ENCODE measurements around the gene HDAC11.
"Not testable (repeated sequence)": the region's sequence is repeated elsewhere in the genome, so short reads cannot be mapped to it uniquely, and the experiment has no call there.

The HDAC11 gene

GRCh38 chr3:13470894-13471574 lies 9.1 kb upstream of the HDAC11 start:
- DNase-seq, result no peak

DNA sequence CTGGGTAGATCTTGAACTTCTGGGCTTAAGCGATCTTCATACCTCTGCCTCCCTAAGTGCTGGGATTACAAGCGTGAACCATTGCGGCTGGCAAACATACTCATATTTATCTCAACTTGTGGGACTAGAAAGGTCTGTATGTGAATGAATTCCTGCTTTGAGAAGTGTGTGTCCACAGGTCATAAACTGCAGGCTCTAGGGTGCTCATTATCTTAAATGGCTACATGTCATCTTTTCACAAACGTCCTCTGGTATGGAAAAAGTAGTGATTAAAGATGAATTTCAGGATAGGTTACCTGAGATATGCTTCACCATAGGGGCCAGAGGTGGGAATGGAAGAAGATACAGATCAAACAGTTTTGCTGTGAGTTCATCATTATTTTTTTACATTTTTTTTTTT lies 7.8 kb upstream of the HDAC11 start:
- DNase-seq, result no peak

DNA sequence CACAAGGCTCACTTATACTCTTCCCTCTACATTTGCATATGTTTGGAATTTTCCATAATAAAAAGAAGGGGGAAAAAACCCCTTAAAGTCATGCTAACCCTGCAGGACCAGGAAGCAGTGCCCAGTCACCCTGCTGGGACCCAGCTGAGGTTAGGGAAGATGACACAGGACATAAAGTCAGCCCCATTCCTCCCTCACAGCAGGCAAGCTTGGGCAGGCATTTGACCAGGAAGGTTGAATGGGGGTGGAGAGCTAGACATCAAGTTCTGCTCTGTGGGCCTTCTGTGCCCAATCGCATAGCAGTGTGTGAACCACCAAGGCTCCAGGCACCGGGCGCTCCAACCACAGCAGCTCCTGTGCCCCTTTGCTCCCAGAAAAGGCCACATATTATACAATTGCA lies 7.1 kb upstream of the HDAC11 start:
- DNase-seq, result no peak

DNA sequence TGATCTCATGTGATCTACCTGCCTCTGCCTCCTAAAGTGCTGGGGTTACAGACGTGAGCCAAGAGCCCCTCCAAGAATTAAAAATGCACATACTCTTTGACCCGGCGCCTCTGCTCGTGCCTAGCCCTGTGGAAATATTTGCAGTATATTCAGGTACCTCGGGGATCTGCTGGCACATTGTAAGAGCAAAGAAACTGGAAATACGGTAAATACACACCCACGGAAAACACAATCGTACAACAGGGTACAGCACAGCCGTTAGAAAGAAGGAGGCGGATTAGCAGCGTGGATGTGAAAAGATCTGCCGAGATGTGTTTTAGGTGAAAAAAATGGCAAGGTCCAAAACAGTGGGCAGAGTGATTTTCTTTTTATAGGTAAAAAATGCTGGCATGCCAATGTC lies 6.1 kb upstream of the HDAC11 start:
- no peak for DNase-seq

DNA sequence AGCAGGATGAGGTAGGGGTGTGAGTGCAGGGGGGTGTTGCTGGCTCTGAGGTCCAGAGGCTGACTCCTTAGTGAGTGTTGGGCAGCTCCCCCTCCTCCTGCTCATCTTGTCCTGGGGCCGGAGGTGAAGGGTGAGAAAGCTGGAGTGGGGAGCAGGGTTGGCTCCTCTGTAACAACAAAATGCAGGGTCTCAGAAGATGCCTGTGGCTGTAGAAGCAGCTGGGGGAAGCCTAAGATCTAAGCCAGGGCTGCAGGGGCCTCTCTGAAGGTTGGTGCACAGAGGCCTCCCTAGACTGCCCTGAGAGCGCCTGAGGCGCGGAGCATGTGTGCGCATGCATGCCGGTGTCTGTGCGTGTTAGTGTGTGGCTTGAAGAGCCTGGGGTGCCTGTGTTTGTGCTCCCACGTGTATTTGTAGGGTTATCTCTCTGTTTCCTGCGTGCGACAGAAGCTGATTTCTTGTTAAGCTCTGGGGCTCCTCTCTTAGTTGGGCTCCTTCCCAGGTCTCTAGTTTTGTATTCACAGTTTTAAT lies 5.3 kb upstream of the HDAC11 start:
- no peak for DNase-seq

DNA sequence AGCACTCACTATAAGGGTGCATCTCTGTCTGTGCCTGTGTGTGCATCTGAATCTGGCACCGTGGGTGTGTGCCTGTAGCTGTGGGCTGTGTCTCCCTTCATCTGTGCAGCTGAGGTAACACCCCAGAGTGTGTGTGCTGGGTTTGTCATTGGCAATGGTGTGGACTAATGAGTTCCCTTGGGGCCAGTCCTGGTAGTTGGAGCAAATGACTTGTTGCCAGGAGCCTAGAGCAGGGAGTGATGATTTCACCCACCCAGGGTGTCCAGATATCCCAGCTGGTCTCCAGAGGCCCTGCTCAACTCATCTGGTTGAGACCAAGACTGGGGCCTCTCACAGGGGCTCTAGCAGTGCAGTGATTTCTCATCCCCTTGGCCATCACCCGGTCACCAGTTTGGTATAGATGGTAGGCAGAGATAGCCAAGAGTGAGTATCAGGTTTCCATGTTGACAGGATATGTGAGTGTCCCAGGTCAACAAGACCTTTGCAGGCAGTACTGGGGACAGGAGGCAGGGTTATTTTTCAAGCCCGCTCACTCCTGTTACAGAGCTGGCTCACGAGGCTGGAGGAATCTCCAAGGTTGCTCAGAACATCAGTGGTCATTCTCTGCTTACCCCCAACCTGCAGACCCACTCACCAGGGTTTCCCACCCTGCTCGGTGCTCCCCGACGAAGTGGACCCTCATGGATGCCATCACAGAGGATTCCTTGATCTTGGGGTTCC lies 4.1 kb upstream of the HDAC11 start:
- no peak for DNase-seq

GRCh38 chr3:13477943-13478342 lies 2.2 kb upstream of the HDAC11 start:
- DNase-seq, result no peak

- no peak for DNase-seq
These were observed 849 bp upstream of the HDAC11 start for GRCh38 chr3:13479332-13479581.

DNA sequence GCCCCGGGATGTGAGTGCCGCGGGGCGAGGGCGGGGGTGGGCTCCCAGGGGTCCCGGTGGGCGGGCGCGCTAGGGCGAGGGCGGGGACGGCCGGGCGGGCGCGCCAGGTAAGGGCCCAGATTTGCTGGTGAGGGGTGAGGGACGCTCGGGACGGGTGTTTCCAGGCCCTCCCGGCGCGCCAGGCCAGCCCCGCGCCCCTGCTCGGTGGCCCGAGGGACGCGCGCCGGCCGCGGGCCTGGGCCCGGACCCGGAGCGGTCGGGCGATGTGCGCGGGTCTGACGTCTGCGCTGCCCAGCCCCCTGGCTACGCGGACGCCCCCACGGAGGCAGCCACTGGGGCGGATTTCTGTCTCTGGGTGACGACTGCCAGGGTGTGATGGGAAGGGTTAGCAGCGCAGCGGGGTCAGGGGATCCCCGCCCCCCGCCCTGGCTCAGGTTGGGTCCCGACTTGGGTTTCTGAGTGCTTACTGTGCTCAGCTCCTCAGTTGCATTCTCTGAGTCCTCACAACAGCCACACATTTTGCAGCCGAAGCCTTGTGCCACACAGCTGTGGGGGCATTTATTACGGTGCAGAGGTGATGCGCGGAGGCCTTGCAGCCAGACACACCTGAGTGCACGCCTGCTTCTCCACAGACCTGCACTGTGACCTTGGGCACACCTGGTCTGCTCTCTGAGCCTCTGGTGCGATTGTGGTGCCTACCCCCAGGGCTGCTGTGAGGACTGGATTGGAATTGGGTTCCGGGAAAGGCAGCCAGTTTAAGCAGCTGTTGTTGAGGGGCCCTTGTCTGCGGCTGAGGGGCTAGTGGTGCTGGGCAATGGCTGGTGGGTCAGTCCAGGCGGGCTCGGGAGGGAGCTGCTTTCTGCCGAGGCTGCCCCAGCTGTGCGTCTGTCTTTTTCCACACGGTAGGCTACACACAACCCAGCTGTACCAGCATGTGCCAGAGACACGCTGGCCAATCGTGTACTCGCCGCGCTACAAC lies 523 bp downstream of the HDAC11 start:
- DNase-seq, result peak; percentile 58

DNA sequence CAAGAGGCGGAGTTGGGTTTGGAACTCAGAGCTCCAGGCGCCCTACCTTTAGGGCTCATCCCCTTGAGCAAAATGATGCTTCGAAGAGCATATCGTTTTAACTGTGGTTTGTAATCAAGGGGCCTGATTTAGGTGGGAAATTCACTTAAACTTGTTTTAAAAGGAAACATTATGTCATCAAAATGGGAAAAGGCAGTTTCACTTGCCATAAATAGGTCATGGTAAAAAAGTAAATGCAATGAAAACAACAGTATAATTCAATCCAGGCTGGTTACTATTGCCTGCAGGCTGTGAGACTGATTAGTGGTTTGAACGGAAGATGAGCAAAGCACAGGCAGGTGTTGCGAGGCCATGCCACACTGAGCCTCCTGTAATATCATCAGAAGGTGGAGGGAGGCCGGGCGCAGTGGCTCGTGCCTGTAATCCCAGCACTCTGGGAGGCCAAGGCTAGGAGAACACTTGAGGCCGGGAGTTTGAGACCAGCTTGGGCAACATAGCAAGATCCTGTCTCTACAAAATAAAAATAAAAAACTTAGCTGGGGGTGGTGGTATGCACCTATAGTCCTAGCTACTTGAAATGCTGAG lies 2.1 kb downstream of the HDAC11 start:
- DNase-seq, result no peak

- DNase-seq, result no peak
These were observed 3.2 kb downstream of the HDAC11 start for GRCh38 chr3:13483286-13483685.

DNA sequence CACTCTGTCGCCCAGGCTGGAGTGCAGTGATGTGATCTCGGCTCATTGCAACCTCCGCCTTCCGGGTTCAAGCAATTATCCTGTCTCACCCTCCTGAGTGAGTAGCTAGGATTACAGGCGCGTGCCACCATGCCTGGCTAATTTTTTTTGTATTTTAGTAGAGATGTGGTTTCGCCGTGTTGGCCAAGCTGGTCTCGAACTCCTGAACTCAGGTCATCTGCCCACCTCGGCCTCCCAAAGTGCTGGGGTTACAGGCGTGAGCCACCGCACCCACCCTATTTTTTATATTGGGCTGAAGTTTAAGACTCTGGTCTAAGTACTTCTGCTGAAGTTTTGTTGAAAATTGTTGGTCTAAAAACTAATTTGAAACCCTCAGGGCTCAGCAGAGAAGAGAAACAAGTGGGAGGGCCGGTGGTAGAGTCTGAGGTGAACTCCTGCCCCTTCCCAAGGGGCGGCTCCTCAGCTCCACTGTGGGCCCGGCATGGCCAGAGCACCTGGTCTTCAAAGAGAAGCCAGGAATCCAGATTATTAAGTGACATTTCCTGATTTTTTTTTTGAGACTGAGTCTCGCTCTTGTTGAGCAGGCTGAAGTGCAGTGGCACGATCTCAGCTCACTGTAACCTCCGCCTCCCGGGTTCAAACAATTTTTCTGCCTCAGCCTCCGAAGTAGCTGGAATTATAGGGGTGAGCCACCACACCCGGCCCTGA lies 4.0 kb downstream of the HDAC11 start:
- DNase-seq, result no peak

GRCh38 chr3:13484851-13485590 lies 4.9 kb downstream of the HDAC11 start:
- DNase-seq, result peak; percentile 33

DNA sequence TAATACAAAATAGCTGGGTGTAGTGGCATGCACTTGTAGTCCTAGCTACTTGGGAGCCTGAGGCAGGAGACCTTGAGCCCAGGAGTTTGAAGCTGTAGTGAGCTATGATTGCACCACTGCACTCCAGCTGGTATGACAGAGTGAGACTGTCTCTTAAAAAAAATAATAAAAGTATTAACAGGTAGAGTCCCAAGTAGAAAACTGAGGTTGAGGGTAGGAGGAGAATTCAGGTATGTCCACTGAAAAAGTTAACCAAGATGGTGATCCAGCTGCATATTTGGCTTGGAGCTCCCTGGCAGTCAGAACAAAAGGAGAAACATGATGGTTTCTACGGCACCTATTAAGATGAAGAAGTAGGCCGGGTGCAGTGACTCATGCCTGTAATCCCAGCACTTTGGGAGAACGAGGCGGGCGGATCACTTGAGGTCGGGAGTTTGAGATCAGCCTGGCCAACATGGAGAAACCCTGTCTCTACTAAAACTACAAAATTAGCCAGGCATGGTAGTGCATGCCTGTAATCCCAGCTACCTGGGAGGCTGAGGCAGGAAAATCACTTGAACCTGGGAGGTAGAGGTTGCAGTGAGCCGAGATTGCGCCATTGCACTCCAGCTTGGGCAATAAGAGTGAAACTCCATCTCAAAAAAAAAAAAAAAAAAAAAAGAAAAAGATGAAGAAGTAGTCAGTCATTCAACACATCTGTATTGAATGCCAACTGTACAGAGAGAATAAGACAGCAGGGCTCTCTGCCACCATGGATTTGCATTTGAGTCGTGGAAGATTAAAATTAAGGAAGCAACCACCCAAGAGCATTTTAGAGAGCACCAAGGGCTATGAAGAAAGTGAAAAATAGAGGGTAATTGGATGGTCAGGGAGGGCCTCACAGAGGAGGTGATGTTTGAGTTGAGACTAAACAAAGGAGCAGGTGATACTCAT lies 5.8 kb downstream of the HDAC11 start:
- not testable (repeated sequence) for DNase-seq

DNA sequence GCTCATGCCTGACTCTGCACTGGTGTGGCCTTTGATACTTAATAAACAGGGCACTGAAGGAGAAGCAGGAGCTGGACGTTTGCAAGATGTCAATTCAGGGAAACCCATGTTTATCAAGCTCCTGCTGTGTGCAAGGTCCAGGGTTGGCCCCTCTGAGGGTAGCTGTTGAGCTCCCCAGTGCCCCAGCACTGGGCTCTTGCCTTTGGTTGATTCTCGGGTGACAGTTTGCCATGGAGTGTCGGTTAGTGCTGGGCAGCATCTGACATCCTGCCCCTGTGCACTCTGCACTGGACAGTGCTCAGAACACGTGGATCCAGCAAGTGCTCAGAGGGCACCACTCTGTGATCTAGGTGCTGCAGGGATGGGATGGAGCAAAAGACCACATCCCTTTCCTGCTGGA lies 7.3 kb downstream of the HDAC11 start:
- DNase-seq, result no peak

DNA sequence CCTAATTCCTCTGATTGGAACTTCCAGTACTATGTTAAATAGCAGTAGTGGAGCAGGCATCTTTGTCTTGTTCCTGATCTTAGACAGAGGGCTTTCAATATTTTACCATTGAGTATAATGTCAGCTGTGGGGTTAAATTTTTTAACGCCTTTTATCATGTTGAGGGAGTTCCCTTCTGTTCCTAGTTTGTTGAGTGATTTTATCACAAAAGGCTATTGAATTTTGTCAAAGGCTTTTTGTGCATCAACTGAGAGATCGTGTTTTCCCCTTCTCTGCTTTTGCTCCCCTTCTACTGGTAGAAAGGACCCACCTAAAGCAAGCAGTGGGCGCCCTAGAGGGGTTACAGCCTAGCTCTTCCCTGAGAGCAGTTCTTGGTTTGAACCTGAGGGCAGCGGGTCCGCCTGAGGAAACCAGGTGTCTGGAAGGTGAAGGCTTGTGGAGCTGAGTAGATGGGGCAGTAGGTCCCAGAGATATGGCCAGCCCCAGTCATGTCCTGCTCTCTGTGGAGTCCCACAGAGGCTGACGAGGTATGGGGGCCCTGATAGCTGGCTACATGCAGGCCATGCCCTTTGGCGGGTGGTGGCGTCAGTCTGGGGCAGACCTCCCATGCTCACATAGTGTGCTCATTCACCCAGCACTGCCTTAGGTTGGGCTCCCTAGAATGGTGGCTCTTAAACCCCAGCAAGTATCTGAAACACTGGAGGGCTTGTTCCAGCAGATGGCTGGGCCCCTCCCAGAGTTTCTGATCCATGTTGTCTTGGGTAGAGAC lies 11.3 kb downstream of the HDAC11 start:
- no peak for DNase-seq

DNA sequence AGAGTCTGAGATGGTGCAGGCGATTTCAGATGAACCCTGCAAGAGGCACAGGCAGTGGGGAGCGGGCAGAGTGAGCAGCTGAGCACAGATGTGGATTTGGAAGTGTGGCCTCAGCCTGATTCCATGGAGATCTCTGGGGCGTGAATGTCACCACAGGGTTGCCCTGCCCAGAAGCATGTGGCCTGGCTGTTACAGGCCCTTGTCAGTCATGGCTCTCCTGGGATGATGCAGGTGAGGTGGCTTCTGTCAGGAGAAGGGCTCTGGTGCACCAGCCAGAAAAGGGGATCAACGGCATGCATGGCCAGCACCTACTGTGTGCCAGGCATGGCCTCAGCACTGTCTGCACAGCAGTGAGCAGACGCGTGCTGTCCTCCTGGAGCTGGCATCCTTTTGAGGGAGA lies 11.9 kb downstream of the HDAC11 start:
- no peak for DNase-seq

DNA sequence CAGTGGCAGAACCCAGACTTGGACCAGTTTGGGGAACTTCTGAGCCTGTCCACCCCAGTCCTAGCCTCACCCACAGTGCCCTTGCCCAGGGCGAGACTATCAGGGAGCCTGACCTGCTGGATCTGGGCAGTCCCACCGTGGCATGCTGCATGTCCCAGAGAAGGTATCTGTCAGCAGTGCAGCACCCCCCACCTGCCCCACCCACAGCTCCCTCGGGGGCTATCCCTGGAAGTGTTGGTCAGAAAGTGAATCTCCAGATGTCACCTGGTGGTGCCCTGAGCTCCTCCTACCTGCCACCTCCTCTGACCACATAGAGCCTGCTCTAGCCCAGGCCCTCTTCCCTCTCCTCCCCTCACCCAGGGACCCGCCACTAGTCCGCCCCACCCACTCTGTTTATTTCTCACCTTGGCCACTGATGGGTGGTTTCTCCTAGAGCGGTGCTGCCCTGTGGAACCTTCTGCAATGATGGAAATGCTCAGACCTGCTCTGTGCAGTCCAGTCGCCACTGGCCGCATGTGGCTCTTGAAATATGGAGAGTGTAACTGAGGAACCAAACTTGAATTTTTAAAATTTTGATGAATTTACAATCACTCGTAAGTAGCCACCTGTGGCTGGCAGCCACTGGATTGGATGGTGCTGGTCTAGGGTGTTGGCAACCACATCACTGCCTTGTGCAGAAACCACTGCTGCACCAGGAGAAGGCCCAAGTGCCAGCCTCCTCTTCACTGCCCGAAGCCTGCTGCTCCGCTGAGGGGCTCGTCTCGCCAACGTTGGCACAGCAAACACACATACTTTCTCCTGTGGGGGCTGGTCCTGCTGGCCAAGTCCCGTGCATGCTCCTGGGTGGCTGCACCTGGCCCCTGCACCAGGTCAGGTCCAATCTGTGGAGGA lies 13.1 kb downstream of the HDAC11 start:
- no peak for DNase-seq
